Esophagus muscularis mucosa (tissue), 3 donors: ENCODE data around the gene WDR20.

Source experiments
- CTCF ChIP-seq, 3 experiments: fragments of 200-600 bp in 2 of 3; fragments of 450-650 bp in 1 of 3; sonication (generic) in 2 of 3; IDR thresholded peaks; one replicate each; pipeline ENCODE4 v1.5.1; 2017 to 2019; ENCODE audit warnings: antibody characterized with exemption in 3 of 3, mild to moderate bottlenecking in 2 of 3, moderate library complexity in 1 of 3
- POLR2AphosphoS5 ChIP-seq, 2 donors: sonication (generic); formaldehyde crosslinking; IDR thresholded peaks; one replicate each; pipeline ENCODE4 v1.6.1; 2017; ENCODE audit warnings: antibody characterized with exemption in 2 of 2

- TF ChIP-seq CTCF (IDR thresholded peaks at IDR 0.05) (no peak), POLR2AphosphoS5 (IDR thresholded peaks at IDR 0.05) (no peak)
Measured at GRCh38 chr14:102095231-102095870, 44.3 kb upstream of the WDR20 start.
